GM19193 (cell line): ENCODE data around the gene XYLT1.

Experiments
- POLR2A ChIP-seq: IDR thresholded peaks from 4 replicates; pipeline ENCODE4 v1.6.1; 2011; ENCODE audit not compliant: insufficient read depth, insufficient read length; ENCODE audit errors: extremely low read depth

XYLT1 gene

GRCh38 chr16:17129971-17130370, 340.8 kb downstream of the XYLT1 start:
- TF ChIP-seq POLR2A: no peak

GRCh38 chr16:17128791-17129190, 342.0 kb downstream of the XYLT1 start:
- TF ChIP-seq POLR2A: no peak

DNA sequence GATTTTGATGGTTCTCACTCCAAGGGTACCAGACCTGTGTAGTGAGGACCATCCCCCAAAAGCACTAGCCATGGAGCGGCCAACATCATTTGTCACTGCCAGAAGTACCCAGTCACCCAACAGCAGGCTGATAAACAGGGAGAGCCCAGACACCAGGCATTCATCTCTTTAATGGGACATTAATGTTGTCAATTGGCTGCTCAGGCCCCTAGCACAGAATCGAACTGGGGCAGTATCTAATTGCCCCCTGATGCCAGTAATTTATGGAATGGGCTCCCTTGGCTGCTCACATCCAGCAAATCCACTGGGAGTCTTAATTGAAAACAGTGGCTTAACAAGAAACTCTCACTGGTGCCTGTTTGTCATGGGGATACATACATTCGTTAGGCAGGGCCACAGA, 344.6 kb downstream of the XYLT1 start:
- TF ChIP-seq POLR2A: no peak

DNA sequence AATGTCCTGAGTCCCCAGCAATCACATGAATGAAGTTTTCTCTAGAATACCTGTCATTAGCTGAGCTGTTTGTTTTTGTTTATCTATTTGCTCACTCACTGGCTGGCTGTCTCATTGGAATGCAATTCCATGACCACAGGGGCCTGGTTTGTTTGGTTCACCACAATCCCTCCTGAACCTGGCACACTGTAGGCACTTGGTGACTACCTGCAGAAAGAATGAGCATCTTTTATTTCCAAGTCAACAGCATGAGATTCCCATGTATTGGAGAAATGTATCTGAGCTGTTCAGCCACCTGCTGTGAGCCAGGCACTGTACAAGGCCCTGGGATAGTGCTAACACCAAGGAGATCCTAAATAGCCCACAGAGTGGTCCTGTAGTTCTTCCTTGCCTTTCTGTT, 345.1 kb downstream of the XYLT1 start:
- no peak for TF ChIP-seq POLR2A

- TF ChIP-seq POLR2A: no peak
These were observed 352.7 kb downstream of the XYLT1 start for GRCh38 chr16:17117906-17118577.

DNA sequence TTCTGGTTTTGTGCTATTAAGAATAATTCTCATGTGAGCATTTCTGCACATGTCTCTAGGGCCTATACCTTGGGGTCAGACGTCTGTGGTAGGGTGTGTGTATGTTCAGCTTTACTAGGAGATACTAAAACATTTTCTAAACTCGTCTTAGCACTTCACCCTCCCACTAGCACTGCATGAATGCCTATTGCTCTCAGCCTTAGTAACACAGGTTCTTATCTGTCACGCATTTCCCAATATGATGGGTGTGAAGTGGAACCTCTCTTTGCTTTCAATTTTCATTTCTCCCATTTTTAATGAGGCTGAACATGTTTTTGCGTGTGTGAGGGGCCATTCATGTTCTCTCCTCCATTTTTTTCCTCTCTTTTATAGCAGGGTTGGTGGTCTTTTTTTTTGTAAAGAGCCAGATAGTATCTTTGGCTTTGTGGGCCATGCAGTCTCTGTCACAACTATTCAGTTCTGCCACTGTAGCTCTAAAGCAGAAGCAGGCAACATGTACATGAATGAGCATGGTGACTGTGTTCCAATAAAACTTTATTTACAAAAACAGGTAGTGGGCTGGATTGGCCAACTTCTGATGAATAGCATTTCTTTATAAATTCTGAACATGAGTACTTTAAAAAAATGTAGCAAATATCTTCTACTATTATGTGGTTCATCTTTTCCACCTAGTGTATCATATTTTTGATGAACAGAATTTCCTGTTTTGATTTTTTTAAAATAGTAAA, 354.0 kb downstream of the XYLT1 start:
- no peak for TF ChIP-seq POLR2A

DNA sequence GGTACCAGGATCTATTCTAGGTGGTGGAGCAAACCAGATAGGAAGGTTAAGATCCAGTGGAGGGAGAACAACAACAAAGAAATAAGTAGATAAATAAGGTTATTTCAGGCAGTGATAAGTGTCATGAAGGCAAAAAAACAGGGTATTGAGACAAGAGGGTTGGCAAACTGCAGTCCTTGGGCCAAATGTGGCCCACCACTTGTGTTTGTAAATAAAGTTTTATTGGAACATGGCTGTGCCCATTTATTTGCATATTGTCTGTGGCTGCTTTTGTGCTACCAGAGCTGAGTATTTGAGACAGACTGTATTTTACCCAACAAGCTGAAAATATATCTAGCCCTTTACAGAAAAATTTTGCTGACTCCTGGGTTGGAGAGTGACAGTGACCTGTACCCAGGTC, 361.3 kb downstream of the XYLT1 start:
- no peak for TF ChIP-seq POLR2A

- no peak for TF ChIP-seq POLR2A
These were observed 362.2 kb downstream of the XYLT1 start for GRCh38 chr16:17108596-17108995.

DNA sequence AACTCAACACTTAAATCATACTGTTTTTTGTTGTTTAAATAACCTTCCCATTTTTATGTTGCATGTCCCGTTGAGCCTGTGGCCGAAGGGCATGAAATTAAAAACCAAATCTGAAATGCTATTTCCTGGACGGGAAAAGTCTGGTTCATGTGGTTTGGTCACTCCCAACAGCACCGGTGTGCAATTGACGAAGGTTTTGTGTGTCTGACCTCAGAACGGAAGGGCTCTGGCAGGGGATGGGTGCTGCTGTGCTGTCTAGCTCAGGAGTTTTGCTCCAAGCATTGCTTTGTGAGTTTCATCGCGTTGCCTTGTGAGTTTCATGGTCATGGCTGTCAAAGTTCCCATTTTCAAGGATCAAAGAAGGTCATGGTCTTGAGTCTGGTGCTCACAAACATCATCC, 363.3 kb downstream of the XYLT1 start:
- TF ChIP-seq POLR2A: no peak

DNA sequence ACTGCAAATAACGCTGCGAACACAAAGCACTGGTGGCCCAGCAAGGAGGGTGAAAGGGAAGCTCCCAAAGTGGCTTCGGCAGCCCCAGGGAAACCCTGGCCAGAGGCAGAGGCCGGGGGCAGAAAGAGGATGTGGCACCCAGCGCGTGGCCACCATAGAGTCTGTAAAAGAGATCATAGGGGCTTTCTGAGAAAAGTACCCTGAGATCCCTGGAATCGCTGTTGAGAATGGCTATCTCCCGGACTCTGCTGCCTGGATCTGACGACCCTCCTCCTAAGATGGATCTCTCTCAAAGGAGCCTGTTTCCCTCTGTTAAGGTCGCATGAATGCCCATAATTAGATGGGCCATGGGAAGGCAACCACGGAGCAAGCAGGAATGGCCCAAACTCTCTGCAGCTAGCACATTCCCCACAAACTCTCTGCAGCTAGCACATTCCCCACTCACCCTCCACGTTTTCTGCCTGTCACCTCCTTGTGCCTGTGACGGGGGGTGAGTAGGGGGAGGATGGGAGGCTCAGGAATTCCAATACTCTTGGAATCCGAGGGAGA, 364.4 kb downstream of the XYLT1 start:
- no peak for TF ChIP-seq POLR2A

DNA sequence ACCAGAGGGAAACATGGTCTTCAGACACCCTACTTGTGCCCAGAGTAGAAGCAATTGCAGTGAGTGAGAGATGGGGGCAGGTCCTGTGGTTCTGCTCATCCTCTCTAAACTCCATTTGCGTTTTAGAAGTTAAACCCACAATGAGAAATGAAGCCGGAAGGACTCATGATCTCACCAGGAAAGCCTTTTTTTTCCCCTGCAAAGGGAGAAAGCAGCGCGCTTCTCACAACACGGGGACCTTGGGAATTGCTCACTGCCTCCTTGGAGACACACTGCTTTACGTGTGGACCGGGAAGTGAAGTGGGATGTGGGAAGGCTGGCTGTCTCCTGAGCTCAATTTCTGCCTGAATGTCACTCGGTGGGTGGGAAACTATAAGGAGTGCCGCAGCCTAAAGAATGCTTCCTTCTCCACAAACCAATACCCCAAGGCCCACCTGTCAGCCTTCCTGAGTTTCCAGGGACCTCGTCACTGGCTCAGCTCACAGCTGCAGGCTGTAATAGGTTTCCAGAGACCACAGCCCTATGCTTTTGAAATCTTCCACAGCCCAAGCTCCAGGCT, 365.4 kb downstream of the XYLT1 start:
- no peak for TF ChIP-seq POLR2A

DNA sequence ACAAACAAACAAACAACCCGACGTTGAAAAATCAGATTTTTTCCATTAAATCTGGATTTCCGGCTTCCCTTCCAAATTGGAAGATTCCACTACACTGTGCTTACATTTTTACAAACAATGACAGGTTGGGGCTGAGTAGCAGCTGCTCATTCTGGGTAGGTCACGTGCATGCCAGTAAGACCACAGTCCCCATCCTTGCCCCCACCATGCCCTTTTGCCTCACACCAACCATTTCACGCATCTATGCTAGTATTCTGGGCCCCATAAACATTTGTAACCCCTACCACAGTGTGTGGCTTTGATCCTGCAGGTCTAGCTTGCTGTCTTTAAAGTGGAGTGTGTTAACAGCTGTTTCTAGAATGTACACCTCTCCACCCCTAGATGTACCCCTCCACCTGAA, 366.1 kb downstream of the XYLT1 start:
- TF ChIP-seq POLR2A: no peak

- no peak for TF ChIP-seq POLR2A
These were observed 367.5 kb downstream of the XYLT1 start for GRCh38 chr16:17103216-17103615.

GRCh38 chr16:17101646-17102045, 369.1 kb downstream of the XYLT1 start:
- no peak for TF ChIP-seq POLR2A

DNA sequence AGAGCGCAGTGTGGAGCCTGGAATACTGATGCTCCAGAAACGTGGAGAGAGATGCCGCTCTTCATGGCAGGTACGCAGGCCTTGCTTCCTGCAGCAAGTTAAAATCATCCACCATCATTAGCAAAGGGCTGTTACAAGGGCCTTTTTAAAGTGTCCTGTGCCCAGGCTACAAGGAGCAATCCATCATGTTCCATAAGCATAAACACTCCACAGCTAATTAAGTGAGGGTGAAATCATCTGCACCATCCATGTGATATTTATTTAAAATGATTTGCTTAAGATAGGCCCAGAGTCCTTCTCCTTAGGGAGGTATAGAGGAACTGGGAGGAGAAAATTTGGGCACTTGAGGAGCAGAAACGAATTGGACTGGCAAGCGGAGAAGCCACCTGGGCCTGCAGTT, 372.1 kb downstream of the XYLT1 start:
- no peak for TF ChIP-seq POLR2A

DNA sequence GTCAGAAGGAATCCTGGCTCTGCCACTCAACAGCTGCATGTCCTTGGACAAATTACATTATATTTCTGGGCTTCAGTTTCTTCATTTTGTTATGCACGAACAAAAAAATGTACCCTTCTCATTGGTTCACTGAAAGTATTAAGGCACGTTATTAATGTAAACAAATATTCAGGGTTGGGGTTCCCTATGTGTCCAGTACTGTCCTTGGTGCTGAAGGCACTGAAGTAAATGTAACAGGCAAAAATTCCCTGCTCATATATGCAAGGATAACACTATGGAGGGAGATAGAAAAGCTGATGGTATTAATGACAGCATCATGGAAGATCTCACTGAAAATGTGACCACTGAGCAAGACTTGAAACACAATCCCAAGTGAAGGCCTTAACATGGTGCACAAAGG, 386.6 kb downstream of the XYLT1 start:
- TF ChIP-seq POLR2A: no peak
